ENCODE measurements around the gene TBC1D16. TPM values are rescaled to one million over a fixed set of nuclear protein-coding genes. Genes with fewer than 3 reads are reported as not detected.

The TBC1D16 gene
- total and polyA plus RNA-seq, 5 donors from 2014 or later: 0.06 to 0.72 (median 0.13) TPM

DNA sequence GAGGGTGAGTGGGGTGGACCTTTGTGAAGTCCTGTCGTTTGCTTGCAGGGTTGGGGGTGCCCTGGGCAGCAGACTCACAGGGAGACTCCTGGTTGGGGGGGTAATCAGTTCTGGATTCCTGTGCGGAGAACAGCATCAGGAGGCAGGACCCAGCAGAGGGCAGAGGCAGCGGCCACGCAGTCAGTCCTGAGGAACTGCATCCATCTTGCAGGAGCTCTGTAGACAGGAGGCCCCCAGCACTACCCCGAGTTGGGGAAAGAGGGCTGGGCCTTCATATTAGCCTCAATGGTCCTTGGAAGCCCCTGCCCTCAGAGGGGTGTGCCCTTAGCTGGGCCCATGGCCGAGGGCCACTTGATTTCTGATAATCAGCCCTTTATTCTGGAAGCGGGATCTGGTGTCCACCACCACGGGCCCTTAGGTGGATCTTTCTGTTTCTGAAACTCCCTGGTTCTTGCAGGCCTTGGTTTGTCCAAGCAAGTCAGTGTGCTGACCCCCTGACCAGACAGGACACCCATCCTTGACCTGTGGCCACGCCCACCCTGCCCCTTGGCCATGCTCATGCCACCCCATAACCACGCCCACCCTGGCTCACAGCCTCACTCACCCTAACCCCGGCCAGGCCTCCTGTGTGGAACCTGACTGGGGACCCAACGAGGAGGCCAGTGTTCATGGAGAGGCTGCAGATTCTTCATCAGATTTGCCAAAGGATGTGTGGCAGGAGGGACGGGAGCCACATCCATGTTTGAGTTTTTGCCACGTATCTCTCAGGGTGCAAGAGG lies 122.9 kb downstream of the TBC1D16 start:
- Mint-ChIP-seq H3K27me3 (peaks cover 15% of the 10 kb centered on the region), H3K27ac (no peak overlapping the region), H3K36me3 (no peaks in the 10 kb centered on the region), H3K4me1 (no peaks in the 10 kb centered on the region), H3K9me3 (peaks cover 0 to 1% (median 0%) of the 10 kb centered on the region in 7 donors), H3K4me3 (no peak overlapping the region)
- DNase-seq (no peak), ATAC-seq (ENCODE audit: low read depth in 2 of 2) (no peak)
- H3K4me3 ChIP-seq (ENCODE audit: low read depth, low read length): no peak overlapping the region
- no peaks in the 10 kb centered on the region for H3K4me1 ChIP-seq (ENCODE audit: control insufficient read depth, insufficient read depth, low read length, poor library complexity, severe bottlenecking)
- H3K9me3 ChIP-seq (ENCODE audit: control insufficient read depth in 2 of 2, low read length in 2 of 2): no peaks in the 10 kb centered on the region
- H3K27me3 ChIP-seq (ENCODE audit: control insufficient read depth, insufficient read depth, low read length): no peaks in the 10 kb centered on the region
- H3K27ac ChIP-seq (ENCODE audit: insufficient read depth, low read length, poor library complexity, severe bottlenecking): no peak overlapping the region
- H3K36me3 ChIP-seq (ENCODE audit: control insufficient read depth, insufficient read depth, low read length): no peaks in the 10 kb centered on the region

GRCh38 chr17:79911430-79912399 lies 124.0 kb downstream of the TBC1D16 start:
- no peak overlapping the region for H3K27ac Mint-ChIP-seq
- H3K27me3 Mint-ChIP-seq: peaks cover 15% of the 10 kb centered on the region
- Histone ChIP-seq H3K36me3 (ENCODE audit: control insufficient read depth, insufficient read depth, low read length) (no peaks in the 10 kb centered on the region), H3K27ac (ENCODE audit: insufficient read depth, low read length, poor library complexity, severe bottlenecking) (no peak overlapping the region), H3K4me3 (ENCODE audit: low read depth, low read length) (no peak overlapping the region), H3K27me3 (ENCODE audit: control insufficient read depth, insufficient read depth, low read length) (peaks cover 3% of the 10 kb centered on the region), H3K9me3 (ENCODE audit: control insufficient read depth in 2 of 2, low read length in 2 of 2) (no peaks in the 10 kb centered on the region), H3K4me1 (ENCODE audit: control insufficient read depth, insufficient read depth, low read length, poor library complexity, severe bottlenecking) (no peaks in the 10 kb centered on the region)
- H3K9me3 Mint-ChIP-seq: peaks cover 0 to 1% (median 0%) of the 10 kb centered on the region in 7 donors
- no peak for ATAC-seq (ENCODE audit: low read depth in 2 of 2)
- H3K36me3 Mint-ChIP-seq: no peaks in the 10 kb centered on the region
- no peak overlapping the region for H3K4me3 Mint-ChIP-seq
- no peaks in the 10 kb centered on the region for H3K4me1 Mint-ChIP-seq
- DNase-seq: no peak

DNA sequence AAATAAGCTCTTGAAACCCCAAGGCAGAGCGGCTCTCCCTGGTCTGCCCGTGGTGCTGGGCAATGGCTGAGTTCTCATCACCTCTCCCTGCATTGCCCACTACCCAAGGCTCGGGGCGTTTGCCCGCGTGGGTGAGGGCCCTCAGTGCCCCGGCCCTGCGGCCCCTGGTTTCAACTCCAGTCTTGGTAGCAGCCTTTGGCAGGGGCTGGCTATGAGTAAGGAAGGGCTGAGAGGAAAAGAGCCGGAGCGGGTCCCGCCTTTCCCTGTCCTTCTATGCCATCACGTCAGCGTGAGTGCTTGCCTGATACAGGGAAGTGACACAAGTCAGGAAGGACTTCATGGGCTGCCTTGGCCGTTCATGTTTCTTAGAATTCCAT lies 124.7 kb downstream of the TBC1D16 start:
- no peak overlapping the region for H3K4me3 ChIP-seq (ENCODE audit: low read depth, low read length)
- H3K4me3 Mint-ChIP-seq: no peak overlapping the region
- ATAC-seq (ENCODE audit: low read depth in 2 of 2): no peak
- H3K4me1 Mint-ChIP-seq: no peaks in the 10 kb centered on the region
- no peaks in the 10 kb centered on the region for H3K9me3 ChIP-seq (ENCODE audit: control insufficient read depth in 2 of 2, low read length in 2 of 2)
- no peaks in the 10 kb centered on the region for H3K36me3 ChIP-seq (ENCODE audit: control insufficient read depth, insufficient read depth, low read length)
- H3K36me3 Mint-ChIP-seq: no peaks in the 10 kb centered on the region
- H3K27me3 ChIP-seq (ENCODE audit: control insufficient read depth, insufficient read depth, low read length): peaks cover 3% of the 10 kb centered on the region
- peaks cover 11% of the 10 kb centered on the region for H3K27me3 Mint-ChIP-seq
- H3K9me3 Mint-ChIP-seq: peaks cover 0 to 1% (median 0%) of the 10 kb centered on the region in 7 donors
- DNase-seq: no peak
- no peak overlapping the region for H3K27ac ChIP-seq (ENCODE audit: insufficient read depth, low read length, poor library complexity, severe bottlenecking)
- H3K4me1 ChIP-seq (ENCODE audit: control insufficient read depth, insufficient read depth, low read length, poor library complexity, severe bottlenecking): no peaks in the 10 kb centered on the region
- H3K27ac Mint-ChIP-seq: no peak overlapping the region

- Mint-ChIP-seq H3K9me3 (peaks cover 0 to 1% (median 0%) of the 10 kb centered on the region in 7 donors), H3K36me3 (no peaks in the 10 kb centered on the region), H3K27ac (no peak overlapping the region), H3K4me1 (no peaks in the 10 kb centered on the region), H3K27me3 (peaks cover 17% of the 10 kb centered on the region), H3K4me3 (no peak overlapping the region)
- H3K4me1 ChIP-seq (ENCODE audit: control insufficient read depth, insufficient read depth, low read length, poor library complexity, severe bottlenecking): no peaks in the 10 kb centered on the region
- DNase-seq (no peak), ATAC-seq (ENCODE audit: low read depth in 2 of 2) (no peak)
- no peak overlapping the region for H3K27ac ChIP-seq (ENCODE audit: insufficient read depth, low read length, poor library complexity, severe bottlenecking)
- H3K9me3 ChIP-seq (ENCODE audit: control insufficient read depth in 2 of 2, low read length in 2 of 2): no peaks in the 10 kb centered on the region
- H3K27me3 ChIP-seq (ENCODE audit: control insufficient read depth, insufficient read depth, low read length): peaks cover 3% of the 10 kb centered on the region
- no peak overlapping the region for H3K4me3 ChIP-seq (ENCODE audit: low read depth, low read length)
- no peaks in the 10 kb centered on the region for H3K36me3 ChIP-seq (ENCODE audit: control insufficient read depth, insufficient read depth, low read length)
Observed at GRCh38 chr17:79909121-79909520, 126.6 kb downstream of the TBC1D16 start.

GRCh38 chr17:79907850-79908249 lies 127.8 kb downstream of the TBC1D16 start:
- Mint-ChIP-seq H3K9me3 (peaks cover 0 to 1% (median 0%) of the 10 kb centered on the region in 7 donors), H3K27me3 (peaks cover 22% of the 10 kb centered on the region), H3K4me3 (no peak overlapping the region), H3K4me1 (no peaks in the 10 kb centered on the region), H3K36me3 (no peaks in the 10 kb centered on the region), H3K27ac (no peak overlapping the region)
- Histone ChIP-seq H3K36me3 (ENCODE audit: control insufficient read depth, insufficient read depth, low read length) (no peaks in the 10 kb centered on the region), H3K27me3 (ENCODE audit: control insufficient read depth, insufficient read depth, low read length) (peaks cover 3% of the 10 kb centered on the region), H3K4me1 (ENCODE audit: control insufficient read depth, insufficient read depth, low read length, poor library complexity, severe bottlenecking) (no peaks in the 10 kb centered on the region), H3K9me3 (ENCODE audit: control insufficient read depth in 2 of 2, low read length in 2 of 2) (no peaks in the 10 kb centered on the region), H3K27ac (ENCODE audit: insufficient read depth, low read length, poor library complexity, severe bottlenecking) (no peak overlapping the region), H3K4me3 (ENCODE audit: low read depth, low read length) (no peak overlapping the region)
- DNase-seq: no peak
- no peak for ATAC-seq (ENCODE audit: low read depth in 2 of 2)

DNA sequence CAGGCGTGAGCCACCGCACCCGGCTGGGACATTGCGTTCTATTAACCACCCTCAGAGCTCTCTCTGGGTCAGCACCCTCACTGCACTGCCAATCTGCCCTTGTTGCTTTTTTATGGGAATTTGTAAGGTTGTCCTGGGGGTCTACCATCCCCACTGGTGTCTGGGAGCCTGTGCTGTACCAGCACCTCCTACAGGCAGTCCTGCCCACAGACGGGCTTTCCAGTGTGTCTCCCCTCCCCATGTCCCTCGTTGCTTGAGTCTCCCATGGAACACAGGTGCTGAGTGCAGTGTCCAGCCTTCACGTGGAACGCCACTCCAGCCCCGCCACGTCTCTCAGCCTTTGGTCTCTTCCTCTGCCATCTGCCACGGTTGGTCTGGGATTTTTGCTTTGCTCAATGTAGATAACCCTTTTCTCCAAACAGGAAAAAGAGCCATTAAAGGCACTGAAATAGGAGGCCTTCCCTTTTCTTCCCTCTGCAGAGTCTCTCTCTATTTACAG lies 128.4 kb downstream of the TBC1D16 start:
- ATAC-seq (ENCODE audit: low read depth in 2 of 2) (no peak), DNase-seq (no peak)
- H3K36me3 Mint-ChIP-seq: no peaks in the 10 kb centered on the region
- H3K27ac ChIP-seq (ENCODE audit: insufficient read depth, low read length, poor library complexity, severe bottlenecking): no peak overlapping the region
- H3K36me3 ChIP-seq (ENCODE audit: control insufficient read depth, insufficient read depth, low read length): no peaks in the 10 kb centered on the region
- H3K27ac Mint-ChIP-seq: no peak overlapping the region
- H3K9me3 Mint-ChIP-seq: peaks cover 0 to 1% (median 0%) of the 10 kb centered on the region in 7 donors
- H3K4me1 ChIP-seq (ENCODE audit: control insufficient read depth, insufficient read depth, low read length, poor library complexity, severe bottlenecking): no peaks in the 10 kb centered on the region
- H3K9me3 ChIP-seq (ENCODE audit: control insufficient read depth in 2 of 2, low read length in 2 of 2): no peaks in the 10 kb centered on the region
- no peaks in the 10 kb centered on the region for H3K4me1 Mint-ChIP-seq
- H3K4me3 Mint-ChIP-seq: no peak overlapping the region
- H3K27me3 ChIP-seq (ENCODE audit: control insufficient read depth, insufficient read depth, low read length): peaks cover 3% of the 10 kb centered on the region
- peaks cover 22% of the 10 kb centered on the region for H3K27me3 Mint-ChIP-seq
- no peak overlapping the region for H3K4me3 ChIP-seq (ENCODE audit: low read depth, low read length)

- peaks cover 3% of the 10 kb centered on the region for H3K27me3 ChIP-seq (ENCODE audit: control insufficient read depth, insufficient read depth, low read length)
- no peak overlapping the region for H3K4me3 ChIP-seq (ENCODE audit: low read depth, low read length)
- no peak for ATAC-seq (ENCODE audit: low read depth in 2 of 2)
- Mint-ChIP-seq H3K27me3 (peaks cover 22% of the 10 kb centered on the region), H3K9me3 (peaks cover 0 to 1% (median 0%) of the 10 kb centered on the region in 7 donors), H3K36me3 (no peaks in the 10 kb centered on the region), H3K4me3 (no peak overlapping the region), H3K4me1 (no peaks in the 10 kb centered on the region), H3K27ac (no peak overlapping the region)
- no peaks in the 10 kb centered on the region for H3K36me3 ChIP-seq (ENCODE audit: control insufficient read depth, insufficient read depth, low read length)
- no peaks in the 10 kb centered on the region for H3K9me3 ChIP-seq (ENCODE audit: control insufficient read depth in 2 of 2, low read length in 2 of 2)
- no peak overlapping the region for H3K27ac ChIP-seq (ENCODE audit: insufficient read depth, low read length, poor library complexity, severe bottlenecking)
- no peak for DNase-seq
- H3K4me1 ChIP-seq (ENCODE audit: control insufficient read depth, insufficient read depth, low read length, poor library complexity, severe bottlenecking): no peaks in the 10 kb centered on the region
Observed at GRCh38 chr17:79905832-79906231, 129.8 kb downstream of the TBC1D16 start.

All from CD4-positive, CD25-positive, alpha-beta regulatory T cell (primary cell).